ENCODE results near the gene NANP.

The NANP gene

GRCh38 chr20:25570148-25570530 lies 53.7 kb downstream of the NANP start:
- no peak for TF ChIP-seq CTCF (IDR thresholded peaks at IDR 0.05)

- no peak for TF ChIP-seq CTCF (IDR thresholded peaks at IDR 0.05)
Observed at GRCh38 chr20:25567286-25567685, 56.5 kb downstream of the NANP start.

- TF ChIP-seq CTCF (IDR thresholded peaks at IDR 0.05): no peak
Observed at GRCh38 chr20:25566821-25567220, 57.0 kb downstream of the NANP start.

- TF ChIP-seq CTCF (IDR thresholded peaks at IDR 0.05): no peak
Observed at GRCh38 chr20:25565578-25566157, 58.1 kb downstream of the NANP start.

- TF ChIP-seq CTCF (IDR thresholded peaks at IDR 0.05): no peak
Observed at GRCh38 chr20:25563876-25564275, 59.9 kb downstream of the NANP start.

GRCh38 chr20:25563362-25563761 lies 60.5 kb downstream of the NANP start:
- TF ChIP-seq CTCF (IDR thresholded peaks at IDR 0.05): no peak
